ENCODE data around the gene PRKCE.

The PRKCE gene

GRCh38 chr2:45818591-45818990 lies 167.1 kb downstream of the PRKCE start:
- no peak for DNase-seq

DNA sequence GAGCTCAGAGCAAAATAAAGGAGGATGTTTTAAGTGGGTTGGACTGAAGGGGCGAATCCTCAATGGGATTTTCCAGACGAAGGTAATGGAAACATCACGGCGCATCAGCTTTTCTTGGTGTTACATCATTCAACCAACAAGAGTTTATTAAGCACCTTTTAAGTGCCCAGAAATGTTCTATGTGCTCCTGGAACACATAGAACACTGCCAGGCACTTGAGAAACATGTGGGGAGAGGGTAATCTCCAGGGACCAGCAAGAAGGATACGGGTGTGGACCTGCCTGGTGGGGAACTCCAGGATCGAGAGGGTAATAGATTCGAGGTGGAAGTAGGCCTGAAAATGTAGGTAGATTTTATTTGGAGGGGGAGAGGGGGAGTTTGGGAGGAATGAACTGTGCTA lies 168.6 kb downstream of the PRKCE start:
- DNase-seq = no peak

DNA sequence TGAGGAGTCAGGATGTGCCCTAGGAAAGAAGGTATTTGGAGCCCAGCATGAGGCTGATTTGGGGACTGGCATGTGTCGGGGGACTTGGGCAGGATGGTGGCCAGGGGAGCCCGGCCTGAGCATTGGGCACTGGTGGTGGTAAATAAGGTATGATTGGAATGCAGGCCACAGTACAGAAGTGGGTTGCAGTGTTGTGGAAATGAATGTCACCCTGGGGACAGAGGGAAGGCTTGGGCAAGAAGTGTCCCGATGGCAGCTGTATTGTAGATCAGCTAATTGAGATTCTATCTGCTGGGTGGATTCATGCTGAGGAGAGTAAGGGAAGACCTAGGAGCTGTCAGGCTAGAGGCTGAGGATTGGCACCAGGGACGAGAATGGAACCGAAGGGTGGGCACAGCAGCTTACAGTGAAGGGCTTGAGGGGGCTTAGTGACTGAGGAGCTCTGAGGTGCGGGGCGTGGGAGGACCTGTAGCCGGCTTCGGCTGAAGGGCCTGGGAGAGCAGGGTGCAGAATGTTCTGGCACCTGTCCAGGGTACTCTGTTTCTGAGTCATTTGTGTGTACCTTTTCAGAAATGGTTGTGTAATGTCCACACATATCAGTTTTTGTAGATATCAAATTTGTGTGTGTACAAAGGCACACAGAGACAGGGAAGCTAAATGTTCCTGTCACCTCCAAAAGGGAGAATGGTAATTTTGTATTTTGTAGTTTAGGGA lies 170.2 kb downstream of the PRKCE start:
- DNase-seq = no peak

DNA sequence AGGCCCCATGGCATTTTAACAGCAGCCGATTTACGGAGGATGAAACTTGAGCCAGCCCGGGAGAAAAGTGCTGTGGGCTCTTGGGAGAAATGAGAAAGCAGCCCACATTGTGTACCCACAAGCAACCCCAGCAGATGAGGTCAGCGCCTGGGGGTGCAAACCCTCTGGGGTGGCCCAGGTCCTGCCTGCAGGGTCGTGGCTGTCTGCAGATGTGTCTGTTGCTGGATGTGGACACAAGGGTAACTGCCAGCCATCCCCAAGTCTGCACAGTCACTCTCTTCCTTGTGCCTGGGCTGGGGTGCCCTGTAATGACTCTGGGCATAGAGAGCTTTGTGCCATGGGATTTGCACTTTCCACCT lies 170.8 kb downstream of the PRKCE start:
- no peak for DNase-seq

GRCh38 chr2:45823723-45824206 lies 172.3 kb downstream of the PRKCE start:
- no peak for DNase-seq

DNA sequence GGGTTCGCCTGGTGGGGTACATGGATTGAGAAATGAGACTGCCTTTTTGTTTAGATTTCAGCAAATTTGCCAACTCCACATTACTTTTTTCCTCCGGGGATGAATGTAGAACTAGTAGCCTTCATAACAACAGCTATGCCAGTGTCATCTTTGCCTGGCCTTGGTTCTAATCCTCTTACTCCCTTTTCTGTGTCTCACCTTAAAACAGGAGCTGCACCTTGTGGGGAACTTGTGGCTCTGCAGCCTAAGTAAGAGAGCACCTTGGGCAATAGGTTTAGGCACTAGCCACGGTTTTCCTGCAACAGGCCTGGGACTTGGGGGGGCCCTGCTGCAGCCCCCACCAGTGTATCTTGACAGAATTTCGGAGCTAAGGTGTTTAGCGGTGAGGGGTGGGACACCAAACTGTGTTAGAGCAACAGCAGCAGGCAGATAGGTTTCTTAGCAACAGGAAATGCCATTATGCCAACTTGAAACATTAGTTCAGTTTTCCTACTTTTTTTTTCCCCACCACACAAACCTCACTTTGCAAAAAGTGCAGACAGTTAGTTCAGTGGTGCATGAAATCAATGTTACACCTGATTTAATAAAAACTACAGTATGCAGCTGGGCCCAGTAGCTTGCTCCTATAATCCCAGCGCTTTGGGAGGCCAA lies 173.7 kb downstream of the PRKCE start:
- DNase-seq = no peak

GRCh38 chr2:45826460-45826859 lies 175.0 kb downstream of the PRKCE start:
- no peak for DNase-seq

GRCh38 chr2:45826884-45827635 lies 175.6 kb downstream of the PRKCE start:
- DNase-seq = no peak

- no peak for DNase-seq
Observed at GRCh38 chr2:45830322-45830721, 178.8 kb downstream of the PRKCE start.

GRCh38 chr2:45833301-45833967 lies 182.0 kb downstream of the PRKCE start:
- DNase-seq = no peak

DNA sequence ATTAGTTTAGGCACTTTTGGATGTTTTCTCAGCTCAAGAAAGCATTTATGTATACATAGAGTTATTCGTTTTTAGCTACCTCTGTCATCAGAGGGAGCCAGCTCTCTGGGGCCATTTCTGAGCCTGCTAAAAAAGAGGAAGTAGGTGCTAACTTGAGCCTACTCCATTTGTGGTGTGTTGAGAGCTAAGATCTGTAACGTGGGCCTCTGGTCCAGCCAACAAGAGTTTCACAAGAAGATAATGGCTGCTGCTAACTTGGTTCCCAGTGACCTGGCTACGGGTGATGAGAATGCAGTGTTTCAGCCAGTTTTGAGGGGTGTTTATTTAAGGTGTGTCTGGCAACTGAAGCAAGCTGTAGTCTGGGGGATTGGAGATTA lies 182.5 kb downstream of the PRKCE start:
- DNase-seq = no peak

DNA sequence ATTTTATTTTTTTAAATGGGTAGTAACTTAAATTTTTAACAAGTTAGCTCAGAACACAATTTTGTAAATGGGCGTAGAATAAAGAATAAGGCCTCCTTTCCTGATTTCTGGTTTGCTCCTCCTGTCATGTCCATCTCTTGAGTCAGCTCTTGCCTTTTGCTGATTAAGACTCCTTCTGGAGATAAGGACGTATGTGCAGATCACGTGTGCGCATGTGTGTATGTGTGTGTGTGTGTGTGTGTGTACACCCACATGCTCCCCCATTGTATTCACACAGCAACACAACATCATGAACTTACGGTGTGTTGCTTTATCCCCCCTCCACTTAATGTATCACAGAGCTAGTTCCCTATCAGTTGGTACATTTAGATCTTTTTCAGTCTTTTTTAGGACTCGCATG lies 182.9 kb downstream of the PRKCE start:
- no peak for DNase-seq

- DNase-seq = no peak
Observed at GRCh38 chr2:45834858-45835257, 183.4 kb downstream of the PRKCE start.

- no peak for DNase-seq
Observed at GRCh38 chr2:45836316-45836715, 184.8 kb downstream of the PRKCE start.

GRCh38 chr2:45836740-45837139 lies 185.3 kb downstream of the PRKCE start:
- DNase-seq = no peak

DNA sequence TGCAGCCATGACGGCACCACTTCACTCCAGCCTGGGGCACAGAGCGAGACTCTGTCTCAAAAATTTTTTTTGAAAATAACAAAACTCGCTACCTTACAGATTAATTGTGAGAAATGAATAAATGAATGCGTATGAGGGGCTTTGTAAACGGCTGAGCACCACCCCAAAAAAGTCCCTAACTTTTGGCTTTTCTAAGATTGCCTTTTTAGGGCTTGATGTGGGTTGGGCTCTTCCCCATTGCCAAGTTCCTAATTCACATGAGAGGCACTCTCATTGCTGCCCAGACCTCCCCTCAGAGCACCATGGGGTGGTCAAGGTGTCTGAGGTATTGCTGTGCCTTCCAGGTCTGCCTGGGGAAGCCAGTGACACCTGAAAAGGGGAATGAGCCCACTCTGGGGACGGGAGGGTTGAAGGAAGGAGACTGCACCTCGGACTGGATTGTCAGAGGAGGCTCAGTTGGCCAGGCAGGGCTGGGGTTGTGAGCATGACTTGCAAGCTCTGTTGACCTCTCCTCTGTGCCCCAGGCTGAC lies 186.4 kb downstream of the PRKCE start:
- DNase-seq = no peak

DNA sequence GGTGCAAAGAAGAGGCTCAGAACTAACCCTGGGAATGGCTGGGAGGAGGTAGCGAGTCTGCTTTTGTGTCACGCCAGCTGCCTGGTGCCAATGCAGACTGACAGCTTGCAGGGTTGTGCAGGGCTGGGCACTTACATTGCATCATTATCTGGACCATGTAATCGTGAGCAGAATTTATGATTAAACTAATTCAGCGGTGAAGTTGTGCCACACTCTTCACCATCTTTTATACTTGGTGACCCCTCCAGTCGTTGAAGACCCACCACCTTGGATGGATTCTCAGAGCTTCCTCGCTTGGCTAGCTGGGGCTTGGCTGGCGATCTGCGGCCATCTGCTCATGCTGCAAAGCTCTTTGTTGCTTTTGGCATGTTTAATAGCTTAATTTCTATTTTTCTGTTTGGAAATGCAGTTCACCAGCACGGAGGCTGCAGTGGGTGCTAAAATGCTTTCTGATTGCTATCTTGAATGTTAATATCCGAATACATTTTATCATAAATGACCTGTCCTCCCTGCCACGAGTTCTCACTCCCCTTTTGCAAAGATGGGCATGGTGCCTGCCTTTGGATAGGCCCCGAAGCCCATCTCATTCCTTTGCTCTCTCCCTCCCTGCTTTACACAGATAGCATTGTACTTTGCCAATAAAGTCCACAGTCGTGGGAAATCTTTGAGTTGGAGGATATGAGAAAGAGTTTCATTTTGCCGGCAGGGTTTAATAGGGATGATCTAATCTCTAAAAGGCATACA lies 188.2 kb downstream of the PRKCE start:
- DNase-seq = no peak

DNA sequence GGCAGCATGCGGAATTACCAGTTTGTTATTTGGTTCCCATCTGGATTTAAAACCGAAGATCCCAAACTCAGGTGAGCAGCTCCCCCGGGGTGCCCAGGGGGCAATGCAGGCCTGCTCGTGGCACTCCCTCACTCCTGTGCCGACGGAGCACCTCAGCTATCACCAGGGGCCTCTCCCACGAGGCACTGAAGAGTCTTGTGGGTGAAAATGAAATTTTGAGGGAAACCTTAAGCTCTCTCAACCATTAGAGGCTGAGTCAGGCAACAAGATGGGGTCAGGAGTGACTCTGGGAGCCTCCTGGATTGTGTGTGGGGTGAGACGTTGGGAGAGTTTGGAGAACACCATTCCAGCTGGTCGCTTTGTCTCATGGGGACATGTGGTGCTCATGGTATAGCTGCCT lies 189.0 kb downstream of the PRKCE start:
- DNase-seq = no peak

- no peak for DNase-seq
Observed at GRCh38 chr2:45841752-45842407, 190.4 kb downstream of the PRKCE start.

DNA sequence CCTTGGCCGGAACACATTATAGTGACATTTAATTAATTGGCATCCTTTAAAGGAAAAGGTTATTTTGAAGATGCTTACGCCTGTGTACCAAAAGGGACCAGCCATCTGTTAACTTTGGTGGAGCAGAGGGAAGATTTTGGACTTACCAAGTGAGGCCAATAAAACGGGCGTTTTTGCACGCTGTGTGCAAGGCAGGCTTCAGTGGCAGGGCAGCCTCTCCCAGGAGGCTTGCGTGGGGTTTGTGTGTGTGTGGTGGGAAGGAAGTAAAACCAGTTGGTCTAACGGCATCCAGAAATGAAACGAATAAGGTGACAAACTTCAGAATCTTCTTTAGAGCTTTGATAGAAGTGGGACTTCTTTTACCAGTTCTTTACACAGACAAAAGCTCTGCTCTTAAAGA lies 191.7 kb downstream of the PRKCE start:
- DNase-seq = no peak

DNA sequence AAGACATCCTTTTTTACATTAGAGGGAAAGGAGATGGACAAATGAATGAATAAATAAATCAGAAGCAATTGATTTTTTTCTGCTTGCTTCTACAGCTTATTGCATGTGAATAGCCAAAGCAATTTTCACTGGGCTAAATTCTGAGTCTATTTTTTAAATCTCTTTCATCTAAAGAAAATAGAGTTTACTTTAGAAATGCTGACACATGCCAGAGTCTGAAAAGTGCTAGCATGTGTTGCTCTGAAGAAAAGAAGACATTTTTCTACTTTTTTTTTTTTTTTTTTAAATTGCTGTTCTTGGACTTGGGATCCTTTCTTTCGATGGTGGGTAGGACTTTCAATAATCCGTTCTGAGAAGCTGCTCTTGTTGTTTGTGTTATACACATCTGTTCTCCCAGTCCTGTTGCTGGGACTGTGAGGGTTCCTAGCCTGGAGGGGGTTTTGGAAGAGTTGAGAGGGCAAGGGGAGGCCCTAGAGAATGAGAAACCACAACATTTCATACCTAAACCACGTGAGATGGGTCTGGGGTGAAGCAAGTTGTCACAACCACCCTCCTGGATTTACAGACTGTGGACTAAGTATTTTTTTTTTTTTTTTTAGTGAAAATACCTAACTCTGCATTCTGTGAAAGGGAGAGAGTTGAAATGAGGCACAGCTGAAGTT lies 193.5 kb downstream of the PRKCE start:
- no peak for DNase-seq
